ENCODE data around the gene RIOK3.

RIOK3 gene

DNA sequence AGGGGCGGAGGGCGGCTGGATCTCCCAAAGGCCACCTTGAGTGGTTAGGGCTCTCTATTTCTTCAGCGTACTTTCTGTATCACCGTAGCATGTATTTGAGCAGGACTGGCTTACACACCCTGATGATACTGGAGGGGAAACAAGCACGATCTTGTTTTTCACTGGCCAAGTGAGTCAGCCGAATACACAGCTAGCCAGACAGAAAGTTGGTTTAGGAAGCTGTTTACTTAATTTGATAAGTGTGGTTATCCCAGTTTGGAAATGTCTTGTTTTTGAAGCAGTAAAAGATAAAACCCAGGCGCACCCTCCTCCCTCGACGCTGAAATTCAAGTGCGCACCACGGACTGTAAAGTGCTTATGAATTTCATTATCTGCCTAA lies 582 bp downstream of the RIOK3 start:
- Histone ChIP-seq H3K4me3 (peak overlapping the region; percentile 82 to 99), H3K4me1 (peaks cover 0 to 56% (median 32%) of the 10 kb centered on the region in 4 donors), H3K9me3 (no peaks in the 10 kb centered on the region), H3K27me3 (no peaks in the 10 kb centered on the region), H3K36me3 (peaks cover 0 to 6% (median 0%) of the 10 kb centered on the region in 3 donors), H3K27ac (peak overlapping the region; percentile 92 to 97)
- DNase-seq = no peak
- intact Hi-C loops (cut with DNase I; ENCODE audit: low total_unique reads) = no loop called here
- TF ChIP-seq CTCF (IDR thresholded peaks at IDR 0.05) = no peak

GRCh38 chr18:23456835-23457234 lies 3.7 kb downstream of the RIOK3 start:
- H3K27me3 ChIP-seq = no peaks in the 10 kb centered on the region
- H3K27ac ChIP-seq = no peak overlapping the region
- no peak overlapping the region for H3K4me3 ChIP-seq
- TF ChIP-seq CTCF (IDR thresholded peaks at IDR 0.05) = no peak
- intact Hi-C loops (cut with DNase I; ENCODE audit: low total_unique reads) = loop anchor here (5.0 kb wide), 1 partner anchor 45 kb away; the partner anchor contains the start of gene RMC1
- H3K36me3 ChIP-seq = peaks cover 0 to 6% (median 0%) of the 10 kb centered on the region in 3 donors
- peaks cover 0 to 84% (median 44%) of the 10 kb centered on the region in 4 donors for H3K4me1 ChIP-seq
- no peaks in the 10 kb centered on the region for H3K9me3 ChIP-seq
- DNase-seq = no peak

DNA sequence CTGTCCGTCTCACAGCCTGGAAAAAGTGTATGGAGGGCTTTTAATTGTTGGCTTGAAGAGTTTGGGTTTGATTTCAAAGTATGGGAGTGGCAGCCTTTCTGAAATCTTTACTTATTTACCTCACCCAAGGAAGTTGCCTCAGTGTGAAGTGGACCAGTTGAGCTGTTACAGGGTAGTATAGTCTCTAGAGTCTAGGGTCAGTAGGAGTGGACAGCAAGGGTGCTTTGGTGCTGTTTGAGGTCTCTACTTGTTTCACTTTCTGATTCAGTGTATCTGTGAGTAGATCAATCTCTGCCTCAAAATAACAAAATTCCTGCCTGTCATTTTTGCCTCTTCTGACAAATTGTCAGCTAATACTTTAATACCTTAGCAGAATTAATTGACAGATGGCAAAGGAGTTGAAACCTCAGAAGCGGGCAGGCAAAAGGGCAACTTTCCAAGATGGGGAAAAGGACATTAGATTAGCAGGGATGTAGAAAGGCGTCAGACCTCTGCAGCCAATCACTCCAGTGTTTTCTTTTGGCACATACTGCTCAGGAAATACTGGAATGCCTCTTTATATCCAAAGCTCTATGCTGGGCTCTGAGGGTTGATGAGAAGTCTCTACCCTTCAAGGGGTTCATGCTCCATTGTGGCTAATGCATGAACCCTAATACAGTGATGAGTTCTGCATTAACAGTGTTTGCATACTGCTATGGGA lies 5.9 kb downstream of the RIOK3 start:
- Histone ChIP-seq H3K4me1 (peaks cover 0 to 74% (median 40%) of the 10 kb centered on the region in 4 donors), H3K27ac (no peak overlapping the region), H3K36me3 (peaks cover 16 to 26% (median 19%) of the 10 kb centered on the region in 3 donors), H3K9me3 (no peaks in the 10 kb centered on the region), H3K27me3 (no peaks in the 10 kb centered on the region), H3K4me3 (no peak overlapping the region)
- no peak for TF ChIP-seq CTCF (IDR thresholded peaks at IDR 0.05)
- no peak for DNase-seq
- intact Hi-C loops (cut with DNase I; ENCODE audit: low total_unique reads) = loop anchor here (5.0 kb wide), 1 partner anchor 43 kb away; the partner anchor contains the start of gene RMC1

DNA sequence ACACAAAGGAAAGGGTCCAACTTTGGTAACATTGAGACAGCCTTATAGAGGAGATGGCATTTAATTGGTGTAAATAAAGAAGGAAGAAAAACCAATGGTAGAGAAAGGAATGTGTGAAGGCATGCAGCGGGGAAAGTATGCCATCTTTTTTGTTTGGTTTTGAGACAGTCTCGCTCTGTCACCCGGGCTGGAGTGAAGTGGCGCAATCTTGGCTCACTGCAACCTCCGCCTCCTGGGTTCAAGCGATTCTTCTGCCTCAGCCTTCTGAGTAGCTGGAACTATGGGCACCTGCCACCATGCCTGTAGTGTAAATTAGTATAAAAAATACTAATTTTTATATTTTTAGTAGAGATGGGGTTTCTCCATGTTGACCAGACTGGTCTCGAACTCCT lies 6.4 kb downstream of the RIOK3 start:
- no peak for TF ChIP-seq CTCF (IDR thresholded peaks at IDR 0.05)

DNA sequence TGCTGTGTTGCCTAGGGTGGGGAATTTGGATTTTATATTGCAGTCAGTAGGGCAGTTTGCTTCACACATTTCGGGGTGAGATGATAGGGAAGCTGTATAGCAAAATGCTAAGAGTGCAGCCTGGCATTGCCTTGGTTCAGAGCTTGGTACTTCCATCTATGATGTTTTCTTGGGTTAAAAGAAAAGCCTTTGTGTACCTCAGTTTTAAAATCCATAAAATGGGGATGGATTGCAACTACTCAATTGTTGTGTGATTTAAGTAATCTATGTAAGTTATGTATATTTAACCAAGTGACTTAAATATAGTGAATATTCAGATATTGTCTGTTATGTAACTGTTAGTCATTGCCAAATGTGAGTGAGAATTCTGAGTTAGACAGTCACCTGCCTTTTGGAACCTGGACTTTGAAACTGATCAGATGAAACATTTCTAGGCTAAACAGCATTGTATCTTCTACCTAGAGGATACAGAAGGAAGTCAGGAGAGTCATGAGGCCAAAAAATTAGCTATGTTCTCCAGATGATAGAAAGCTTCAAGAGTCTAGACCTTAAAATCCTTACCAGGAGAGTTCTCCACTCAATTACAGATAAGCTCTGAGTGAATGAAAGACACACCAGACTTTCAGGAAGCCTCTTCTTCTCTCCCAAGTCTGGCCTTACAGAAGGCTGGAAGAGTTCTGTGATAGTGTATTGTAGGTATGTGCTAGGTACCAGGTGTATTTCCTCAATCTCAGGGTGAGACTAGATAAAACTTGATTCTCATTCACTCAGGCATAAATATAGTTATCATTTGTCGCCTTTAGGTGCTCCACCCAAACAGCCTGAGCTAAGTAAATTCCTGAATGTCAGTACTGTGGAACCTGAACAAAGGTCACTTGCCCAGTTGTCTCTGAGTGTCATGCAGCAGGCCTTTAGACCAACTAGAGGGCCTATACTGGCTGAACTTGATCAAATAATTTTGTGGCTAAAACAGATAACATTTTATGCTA lies 7.5 kb downstream of the RIOK3 start:
- peaks cover 32 to 38% (median 35%) of the 10 kb centered on the region in 3 donors for H3K36me3 ChIP-seq

More for the DNA sequence above, 6.4 kb downstream of the RIOK3 start:
- H3K27me3 ChIP-seq = no peaks in the 10 kb centered on the region
- peaks cover 21 to 31% (median 25%) of the 10 kb centered on the region in 3 donors for H3K36me3 ChIP-seq
- H3K9me3 ChIP-seq = no peaks in the 10 kb centered on the region
- no peak overlapping the region for H3K27ac ChIP-seq
- no peak for DNase-seq
- H3K4me1 ChIP-seq = peaks cover 0 to 68% (median 39%) of the 10 kb centered on the region in 4 donors
- no peak overlapping the region for H3K4me3 ChIP-seq
- intact Hi-C loops (cut with DNase I; ENCODE audit: low total_unique reads) = loop anchor here (5.0 kb wide), 1 partner anchor 43 kb away; the partner anchor contains the start of gene RMC1

More for the DNA sequence above, 7.5 kb downstream of the RIOK3 start:
- Histone ChIP-seq H3K27ac (no peak overlapping the region), H3K27me3 (no peaks in the 10 kb centered on the region), H3K4me1 (peaks cover 0 to 59% (median 30%) of the 10 kb centered on the region in 4 donors), H3K4me3 (no peak overlapping the region), H3K9me3 (no peaks in the 10 kb centered on the region)
- intact Hi-C loops (cut with DNase I; ENCODE audit: low total_unique reads) = no loop called here
- no peak for TF ChIP-seq CTCF (IDR thresholded peaks at IDR 0.05)
- DNase-seq = no peak
